Naive B cell (primary cell): ENCODE data around the gene SERPINE1. TPM values are rescaled to one million over a fixed set of nuclear protein-coding genes. Genes with fewer than 3 reads are reported as not detected.
"Not testable (repeated sequence)": the region's sequence is repeated elsewhere in the genome, so short reads cannot be mapped to it uniquely, and the experiment has no call there.

Source experiments
- ATAC-seq, 2 donors: fragments of 150-1000 bp; cut with Tn5 transposase; 2 replicates each; pipeline ENCODE4 v1.10.0; 2021; ENCODE audit warnings: low read depth in 2 of 2, mild to moderate bottlenecking in 2 of 2, moderate library complexity in 2 of 2
- DNase-seq: peaks from one replicate; pipeline ENCODE4 v3.0.0; 2022
- H3K27ac Mint-ChIP-seq, 6 donors: one replicate each; pipeline ENCODE4 v1.8.0; 2020 to 2022; ENCODE audit warnings: mild to moderate bottlenecking in 6 of 6, mixed read lengths in 6 of 6, moderate library complexity in 5 of 6, inconsistent platforms in 2 of 6
- H3K27me3 Mint-ChIP-seq, 3 donors: one replicate each; pipeline ENCODE4 v1.8.0; 2021 to 2022; ENCODE audit warnings: mixed read lengths in 3 of 3, mild to moderate bottlenecking in 1 of 3
- H3K36me3 Mint-ChIP-seq, 2 donors: one replicate each; pipeline ENCODE4 v1.8.0; 2020 to 2022; ENCODE audit warnings: mixed read lengths in 2 of 2, inconsistent platforms in 1 of 2, mild to moderate bottlenecking in 1 of 2
- H3K4me1 Mint-ChIP-seq, 3 donors: one replicate each; pipeline ENCODE4 v1.8.0; 2020 to 2022; ENCODE audit warnings: mixed read lengths in 3 of 3, inconsistent platforms in 1 of 3, mild to moderate bottlenecking in 1 of 3, moderate library complexity in 1 of 3
- H3K4me3 Mint-ChIP-seq, 8 donors: one replicate each; pipeline ENCODE4 v1.8.0; 2020 to 2022; ENCODE audit warnings: mild to moderate bottlenecking in 8 of 8, mixed read lengths in 8 of 8, moderate library complexity in 8 of 8, inconsistent platforms in 2 of 8
- H3K9me3 Mint-ChIP-seq, 7 donors: one replicate each; pipeline ENCODE4 v1.8.0; 2020 to 2022; ENCODE audit warnings: mixed read lengths in 7 of 7, mild to moderate bottlenecking in 5 of 7, inconsistent platforms in 2 of 7, moderate library complexity in 1 of 7
- polyA plus RNA-seq, 6 donors: library from polyadenylated mRNA; unstranded; fragments of 300-500 nt; fragmentation: Illumina TruSeq; gene quantifications; one replicate each; pipeline ENCODE4 v1.2.3, GENCODE V29; 2021; ENCODE audit warnings: low read depth in 6 of 6

The SERPINE1 gene
- polyA plus RNA-seq, result under 1 TPM in 1 of 6 donors, not detected in 5; 0.44 TPM

- peak within 1 kb of the TSS in 3 of 6 donors; percentile 34 to 84 (median 58) for H3K27ac Mint-ChIP-seq
- H3K4me1 Mint-ChIP-seq, result peaks cover 22 to 43% (median 41%) of the 10 kb centered on the region in 3 donors
- peaks cover 0 to 1% (median 0%) of the 10 kb centered on the region in 7 donors for H3K9me3 Mint-ChIP-seq
- no peaks in the 10 kb centered on the region for H3K36me3 Mint-ChIP-seq
- DNase-seq, result no peak
- H3K27me3 Mint-ChIP-seq, result peaks cover 14 to 62% (median 60%) of the 10 kb centered on the region in 3 donors
- peak within 1 kb of the TSS in 6 of 8 donors; percentile 7 to 74 (median 52) for H3K4me3 Mint-ChIP-seq
- ATAC-seq, result peak; percentile 52 to 66
These were observed at the start of gene SERPINE1 for GRCh38 chr7:101126651-101127459. TSS of gene SERPINE1 (plus strand) at chr7:101127104. CDS start at chr7:101128394, 1,290 bp downstream.

GRCh38 chr7:101077303-101078086 lies 49.4 kb upstream of the SERPINE1 start:
- H3K27ac Mint-ChIP-seq, result peak overlapping the region; percentile 27 to 95 (median 78)

GRCh38 chr7:101081432-101081831 lies 45.5 kb upstream of the SERPINE1 start:
- ATAC-seq (no peak), DNase-seq (no peak)
- H3K9me3 Mint-ChIP-seq, result no peaks in the 10 kb centered on the region
- no peaks in the 10 kb centered on the region for H3K36me3 Mint-ChIP-seq
- H3K27me3 Mint-ChIP-seq, result no peaks in the 10 kb centered on the region
- peaks cover 18 to 32% (median 29%) of the 10 kb centered on the region in 3 donors for H3K4me1 Mint-ChIP-seq
- H3K4me3 Mint-ChIP-seq, result peak overlapping the region in 1 of 8 donors; percentile 30
- no peak overlapping the region for H3K27ac Mint-ChIP-seq

More at GRCh38 chr7:101077303-101078086, 49.4 kb upstream of the SERPINE1 start:
- Mint-ChIP-seq H3K4me3 (peak overlapping the region in 5 of 8 donors; percentile 2 to 67 (median 41)), H3K27me3 (peaks cover 0 to 6% (median 0%) of the 10 kb centered on the region in 3 donors), H3K9me3 (no peaks in the 10 kb centered on the region), H3K36me3 (no peaks in the 10 kb centered on the region), H3K4me1 (peaks cover 7 to 14% (median 11%) of the 10 kb centered on the region in 3 donors)
- peak; percentile 87 to 88 for ATAC-seq
- peak; percentile 72 for DNase-seq

GRCh38 chr7:101084865-101085161 lies 42.1 kb upstream of the SERPINE1 start:
- DNase-seq (no peak), ATAC-seq (no peak)
- H3K9me3 Mint-ChIP-seq, result no peaks in the 10 kb centered on the region
- H3K27me3 Mint-ChIP-seq, result no peaks in the 10 kb centered on the region
- H3K27ac Mint-ChIP-seq, result peak overlapping the region; percentile 97 to 100 (median 99)
- H3K4me3 Mint-ChIP-seq, result peak overlapping the region; percentile 93 to 100 (median 98)
- no peaks in the 10 kb centered on the region for H3K36me3 Mint-ChIP-seq
- H3K4me1 Mint-ChIP-seq, result peaks cover 21 to 31% (median 28%) of the 10 kb centered on the region in 3 donors

- no peaks in the 10 kb centered on the region for H3K36me3 Mint-ChIP-seq
- no peaks in the 10 kb centered on the region for H3K9me3 Mint-ChIP-seq
- peak within 1 kb of the TSS; percentile 93 to 100 (median 98) for H3K4me3 Mint-ChIP-seq
- H3K27ac Mint-ChIP-seq, result peak within 1 kb of the TSS; percentile 97 to 100 (median 99)
- ATAC-seq, result peak; percentile 97
- DNase-seq, result peak; percentile 72
- no peaks in the 10 kb centered on the region for H3K27me3 Mint-ChIP-seq
- H3K4me1 Mint-ChIP-seq, result peaks cover 21 to 35% (median 30%) of the 10 kb centered on the region in 3 donors
These were observed 41.5 kb upstream of the SERPINE1 start, which contains the start of gene TRIM56 for GRCh38 chr7:101085162-101085964. TSS of gene TRIM56 (plus strand) at chr7:101085481. CDS start at chr7:101087313, 1,832 bp downstream.

- H3K27ac Mint-ChIP-seq, result peak overlapping the region in 1 of 6 donors; percentile 97
- peaks cover 0 to 6% (median 0%) of the 10 kb centered on the region in 7 donors for H3K9me3 Mint-ChIP-seq
- H3K4me3 Mint-ChIP-seq, result peak overlapping the region in 4 of 8 donors; percentile 28 to 95 (median 61)
- H3K27me3 Mint-ChIP-seq, result no peaks in the 10 kb centered on the region
- peaks cover 29 to 44% (median 38%) of the 10 kb centered on the region in 3 donors for H3K4me1 Mint-ChIP-seq
- peaks cover 6 to 9% of the 10 kb centered on the region in 2 donors for H3K36me3 Mint-ChIP-seq
- DNase-seq (no peak), ATAC-seq (no peak)
These were observed 39.4 kb upstream of the SERPINE1 start for GRCh38 chr7:101087334-101088068.

- DNase-seq (no peak), ATAC-seq (no peak)
- H3K36me3 Mint-ChIP-seq, result peaks cover 6 to 9% of the 10 kb centered on the region in 2 donors
- no peaks in the 10 kb centered on the region for H3K27me3 Mint-ChIP-seq
- peak overlapping the region in 1 of 6 donors; percentile 97 for H3K27ac Mint-ChIP-seq
- no peak overlapping the region for H3K4me3 Mint-ChIP-seq
- H3K4me1 Mint-ChIP-seq, result peaks cover 29 to 44% (median 38%) of the 10 kb centered on the region in 3 donors
- peaks cover 0 to 6% (median 0%) of the 10 kb centered on the region in 7 donors for H3K9me3 Mint-ChIP-seq
These were observed 38.9 kb upstream of the SERPINE1 start for GRCh38 chr7:101088069-101088425.

- Mint-ChIP-seq H3K9me3 (peaks cover 0 to 6% (median 0%) of the 10 kb centered on the region in 7 donors), H3K36me3 (peaks cover 6 to 9% of the 10 kb centered on the region in 2 donors), H3K27me3 (no peaks in the 10 kb centered on the region), H3K27ac (peak overlapping the region in 3 of 6 donors; percentile 18 to 97 (median 66)), H3K4me1 (peaks cover 32 to 49% (median 38%) of the 10 kb centered on the region in 3 donors), H3K4me3 (peak overlapping the region in 2 of 8 donors; percentile 29 to 38)
- DNase-seq (no peak), ATAC-seq (no peak)
These were observed 37.9 kb upstream of the SERPINE1 start for GRCh38 chr7:101088858-101089529.

- no peak overlapping the region for H3K27ac Mint-ChIP-seq
- peaks cover 32 to 55% (median 35%) of the 10 kb centered on the region in 3 donors for H3K4me1 Mint-ChIP-seq
- ATAC-seq (no peak), DNase-seq (no peak)
- peak overlapping the region in 1 of 8 donors; percentile 38 for H3K4me3 Mint-ChIP-seq
- H3K27me3 Mint-ChIP-seq, result no peaks in the 10 kb centered on the region
- peaks cover 6 to 9% of the 10 kb centered on the region in 2 donors for H3K36me3 Mint-ChIP-seq
- peaks cover 0 to 6% (median 0%) of the 10 kb centered on the region in 7 donors for H3K9me3 Mint-ChIP-seq
These were observed 37.0 kb upstream of the SERPINE1 start for GRCh38 chr7:101089876-101090275.

- H3K27me3 Mint-ChIP-seq, ATAC-seq, H3K9me3 Mint-ChIP-seq, H3K36me3 Mint-ChIP-seq, H3K4me3 Mint-ChIP-seq, DNase-seq, H3K27ac Mint-ChIP-seq: not testable (repeated sequence)
- H3K4me1 Mint-ChIP-seq, result peaks cover 27 to 59% (median 27%) of the 10 kb centered on the region in 3 donors
These were observed 34.5 kb upstream of the SERPINE1 start for GRCh38 chr7:101092266-101092905.

GRCh38 chr7:101093906-101094305 lies 33.0 kb upstream of the SERPINE1 start:
- Mint-ChIP-seq H3K4me3 (no peak overlapping the region), H3K4me1 (peaks cover 24 to 57% (median 29%) of the 10 kb centered on the region in 3 donors), H3K27ac (peak overlapping the region in 1 of 6 donors; percentile 47), H3K9me3 (peaks cover 0 to 6% (median 0%) of the 10 kb centered on the region in 7 donors), H3K27me3 (no peaks in the 10 kb centered on the region), H3K36me3 (peaks cover 6 to 9% of the 10 kb centered on the region in 2 donors)
- no peak for ATAC-seq
- no peak for DNase-seq
